HepG2 (cell line): Measurements from ENCODE around the gene UNCX. TPM values are rescaled to one million over a fixed set of nuclear protein-coding genes. Genes with fewer than 3 reads are reported as not detected.

Source experiments
- ATAC-seq: fragments of 200-7000 bp; cut with Tn5 transposase; 3 replicates; pipeline ENCODE4 v1.9.1; 2020; ENCODE audit warnings: mild to moderate bottlenecking, moderate library complexity
- BruUV-seq: library from RNA; stranded (reverse); fragments of 400-500 nt; replicated peaks from 2 replicates; lab custom pipeline; 2021; lab: Mats Ljungman, UMichigan
- CTCF ChIA-PET: fragments of 300-600 bp; formaldehyde crosslinking; extraction: SDS; loops from one replicate; lab custom pipeline; 2021; ENCODE audit warnings: low total read pairs, inconsistent platforms, low intra/inter-chr PET ratio; lab: Yijun Ruan, JAX
- POLR2A ChIA-PET: fragments of 350-600 bp; sonication (Branson Sonifier 250); formaldehyde crosslinking; loops from one replicate; lab custom pipeline; 2020; ENCODE audit warnings: antibody characterized with exemption, inconsistent platforms; lab: Yijun Ruan, JAX
- DNase-seq: peaks from one replicate; pipeline ENCODE4 v3.0.0-alpha.2; 2015; ENCODE audit warnings: low spot score
- FAIRE-seq: peaks from 3 replicates; lab custom pipeline; 2011; peaks lifted over from hg19 to GRCh38; lab: Jason Lieb, UNC
- H2AFZ ChIP-seq: one replicate; pipeline ENCODE4 v1.6.1; 2011; ENCODE audit warnings: low read length, inconsistent platforms
- H3K27ac ChIP-seq: fragments of 300-600 bp; 3 replicates; pipeline ENCODE4 v1.8.0; 2011; ENCODE audit warnings: mixed run types, mild to moderate bottlenecking, mixed read lengths, low read length, inconsistent platforms; ENCODE audit not compliant: insufficient read depth; ENCODE audit errors: extremely low read length
- H3K27me3 ChIP-seq, 2 experiments: fragments of 200-600 bp in 1 of 2; 2 replicates in 1 of 2; 3 replicates in 1 of 2; pipeline versions ENCODE4 v1.6.0 to v1.8.0; 2011; ENCODE audit warnings: low read length in 2 of 2, mild to moderate bottlenecking in 2 of 2, moderate library complexity in 2 of 2, inconsistent platforms in 1 of 2; ENCODE audit not compliant: insufficient read depth in 2 of 2, control insufficient read depth in 1 of 2
- H3K36me3 ChIP-seq, 2 experiments: fragments of 200-600 bp in 1 of 2; replicated peaks in 1 of 2; 2 replicates in 1 of 2; 3 replicates in 1 of 2; pipeline versions ENCODE4 v1.5.1 to v1.8.0; 2011; ENCODE audit warnings: low read length in 2 of 2, inconsistent platforms in 1 of 2; ENCODE audit not compliant: insufficient read depth in 2 of 2, control insufficient read depth in 1 of 2
- H3K4me1 ChIP-seq: 2 replicates; pipeline ENCODE4 v1.5.1; 2012; ENCODE audit warnings: low read length, inconsistent platforms; ENCODE audit not compliant: insufficient read depth
- H3K4me2 ChIP-seq: 2 replicates; pipeline ENCODE4 v1.6.0; 2011; ENCODE audit warnings: low read depth, low read length, inconsistent platforms
- H3K4me3 ChIP-seq, 3 experiments: fragments of 200-600 bp in 1 of 3; sonication (generic), shearing (Covaris generic) in 1 of 3; replicated peaks in 1 of 3; 2 replicates each; pipeline ENCODE4 v1.5.1; 2011 to 2016; ENCODE audit warnings: low read length in 3 of 3, inconsistent platforms in 2 of 3, low read depth in 2 of 3, mild to moderate bottlenecking in 2 of 3, control low read depth in 1 of 3, mixed read lengths in 1 of 3; ENCODE audit not compliant: insufficient read depth in 1 of 3
- H3K79me2 ChIP-seq: one replicate; pipeline ENCODE4 v1.6.1; 2011; ENCODE audit warnings: low read length, inconsistent platforms; ENCODE audit not compliant: insufficient read depth
- H3K9ac ChIP-seq: 2 replicates; pipeline ENCODE4 v1.6.0; 2011; ENCODE audit warnings: mild to moderate bottlenecking, low read depth, low read length, inconsistent platforms; ENCODE audit not compliant: insufficient read depth
- H3K9me3 ChIP-seq: 2 replicates; pipeline ENCODE4 v1.5.1; 2012; ENCODE audit warnings: mild to moderate bottlenecking, low read length
- H4K20me1 ChIP-seq: 2 replicates; pipeline ENCODE4 v1.6.0; 2011; ENCODE audit warnings: inconsistent platforms, mild to moderate bottlenecking, low read length, moderate library complexity; ENCODE audit not compliant: insufficient read depth
- IKZF1 ChIP-seq: fragments of 450-650 bp; IDR thresholded peaks from 2 replicates; pipeline ENCODE4 v1.7.1; 2016
- LCORL ChIP-seq, 2 experiments: fragments of 450-650 bp in 1 of 2; sonication (generic) in 1 of 2; formaldehyde crosslinking in 1 of 2; IDR thresholded peaks; 2 replicates each; pipeline versions ENCODE4 v1.5.0 to v1.6.1; 2017 to 2020; ENCODE audit warnings: antibody characterized with exemption in 1 of 2, missing genetic modification reagents in 1 of 2
- SP2 ChIP-seq: sonication (generic); formaldehyde crosslinking; IDR thresholded peaks from 2 replicates; pipeline ENCODE4 v1.5.1; 2020; ENCODE audit warnings: mild to moderate bottlenecking, missing genetic modification reagents
- WGBS: methylation state at CpG from one replicate; pipeline ENCODE4 v1.1.6; 2017; ENCODE audit warnings: low lambda C conversion rate; 5-methylcytosine and 5-hydroxymethylcytosine counted together
- in situ Hi-C: cut with HindIII; loops from 2 replicates; pipeline ENCODE4 v1.10.0; 2017; ENCODE audit warnings: low pct_unique_long_range_greater_than_20kb; ENCODE audit not compliant: extremely low pct_ligation_motif_present
- intact Hi-C: fragments of 100-400 bp; cut with micrococcal nuclease; formaldehyde crosslinking; loops from one replicate; pipeline ENCODE4 v1.10.0; 2022; ENCODE audit not compliant: unreplicated experiment
- polyA plus RNA-seq, 8 experiments: library from polyadenylated mRNA; depleted of rRNA in 3 of 8; stranded (reverse) in 7 of 8; unstranded in 1 of 8; fragments of >200 nt; fragmentation: Illumina TruSeq in 4 of 8; extraction: Trizol in 4 of 8; gene quantifications; 2 replicates each; pipeline versions ENCODE4 v1.2.1 to v1.2.3, GENCODE V29; 2011 to 2016; ENCODE audit warnings: low read depth in 4 of 8, missing spikeins in 1 of 8, mixed read lengths in 1 of 8; ENCODE audit not compliant: insufficient read depth in 1 of 8
- total RNA-seq, 5 experiments: library from RNA; depleted of rRNA; stranded (reverse); fragments of >200 nt; fragmentation: Illumina TruSeq; extraction: Trizol; gene quantifications; 2 replicates each; pipeline ENCODE4 v1.2.3, GENCODE V29; 2016; ENCODE audit warnings: low read depth in 1 of 5
- TF ChIP-seq, protein P1 (sequence below): sonication (generic); formaldehyde crosslinking; IDR thresholded peaks from 2 replicates; pipeline ENCODE4 v1.4.0; 2020; ENCODE audit warnings: missing genetic modification reagents

The UNCX gene
- total and polyA plus RNA-seq, 2 of the 13 experiments (the other 11 are each of a cell fraction or from before 2014, with no cell fraction given): not detected

DNA sequence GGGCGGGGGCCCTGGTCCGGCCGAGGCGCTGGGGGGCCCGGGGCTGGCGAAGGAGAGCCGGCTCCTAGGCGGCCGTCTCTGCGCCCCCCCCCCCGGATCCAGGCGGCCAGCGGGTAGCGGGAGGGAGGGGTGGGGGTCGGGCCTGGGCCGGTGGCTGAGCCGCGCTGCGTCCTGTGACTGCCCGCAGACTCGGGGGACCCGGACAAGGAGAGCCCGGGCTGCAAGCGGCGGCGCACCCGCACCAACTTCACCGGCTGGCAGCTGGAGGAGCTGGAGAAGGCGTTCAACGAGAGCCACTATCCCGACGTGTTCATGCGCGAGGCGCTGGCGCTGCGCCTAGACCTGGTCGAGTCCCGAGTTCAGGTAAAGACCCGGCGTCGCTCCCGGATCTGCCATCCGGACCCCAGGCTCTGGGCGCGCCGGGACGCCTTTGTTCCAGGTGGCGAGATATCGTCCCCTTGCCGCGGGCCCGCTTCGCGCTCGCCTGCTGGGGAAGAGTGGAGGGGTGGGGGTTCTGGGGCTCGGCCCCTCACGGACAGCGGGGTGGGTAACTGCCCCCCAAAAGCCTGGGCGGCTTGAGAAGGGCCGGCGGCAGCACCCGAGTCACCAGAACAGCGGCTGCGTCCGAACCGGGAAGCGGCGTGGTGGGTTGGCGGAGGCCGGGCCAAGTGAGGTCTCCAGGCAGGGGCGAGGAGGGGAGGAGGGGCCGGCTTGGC lies 819 bp downstream of the UNCX start:
- H3K4me1 ChIP-seq: no peaks in the 10 kb centered on the region
- H3K9me3 ChIP-seq: no peaks in the 10 kb centered on the region
- no peak overlapping the region for H3K4me3 ChIP-seq
- BruUV-seq: no TSS peak
- intact Hi-C loops (no loop called here), in situ Hi-C loops (no loop called here)
- H3K9ac ChIP-seq: no peak overlapping the region
- H3K27me3 ChIP-seq: peaks cover 15 to 71% of the 10 kb centered on the region in 2 experiments
- H3K79me2 ChIP-seq: no peaks in the 10 kb centered on the region
- H3K36me3 ChIP-seq: no peaks in the 10 kb centered on the region
- ATAC-seq (no peak), FAIRE-seq (no peak), DNase-seq (no peak)
- 20% methylated on average over 9 of the region's 73 CpGs for WGBS
- POLR2A ChIA-PET: no interaction called here
- no peak overlapping the region for H3K4me2 ChIP-seq
- H4K20me1 ChIP-seq: 0 out of 2 replicates have a peak, but pooled peaks cover 4% of the 10 kb centered on the region
- CTCF ChIA-PET: no interaction called here
- H3K27ac ChIP-seq: no peak overlapping the region
- no peak overlapping the region for H2AFZ ChIP-seq
- TF ChIP-seq, protein P1, sequence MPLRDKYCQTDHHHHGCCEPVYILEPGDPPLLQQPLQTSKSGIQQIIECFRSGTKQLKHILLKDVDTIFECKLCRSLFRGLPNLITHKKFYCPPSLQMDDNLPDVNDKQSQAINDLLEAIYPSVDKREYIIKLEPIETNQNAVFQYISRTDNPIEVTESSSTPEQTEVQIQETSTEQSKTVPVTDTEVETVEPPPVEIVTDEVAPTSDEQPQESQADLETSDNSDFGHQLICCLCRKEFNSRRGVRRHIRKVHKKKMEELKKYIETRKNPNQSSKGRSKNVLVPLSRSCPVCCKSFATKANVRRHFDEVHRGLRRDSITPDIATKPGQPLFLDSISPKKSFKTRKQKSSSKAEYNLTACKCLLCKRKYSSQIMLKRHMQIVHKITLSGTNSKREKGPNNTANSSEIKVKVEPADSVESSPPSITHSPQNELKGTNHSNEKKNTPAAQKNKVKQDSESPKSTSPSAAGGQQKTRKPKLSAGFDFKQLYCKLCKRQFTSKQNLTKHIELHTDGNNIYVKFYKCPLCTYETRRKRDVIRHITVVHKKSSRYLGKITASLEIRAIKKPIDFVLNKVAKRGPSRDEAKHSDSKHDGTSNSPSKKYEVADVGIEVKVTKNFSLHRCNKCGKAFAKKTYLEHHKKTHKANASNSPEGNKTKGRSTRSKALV (CRISPR knock-in tag): peak; percentile 52
- no peak for TF ChIP-seq IKZF1
- TF ChIP-seq, all 625 proteins: peak for 1

DNA sequence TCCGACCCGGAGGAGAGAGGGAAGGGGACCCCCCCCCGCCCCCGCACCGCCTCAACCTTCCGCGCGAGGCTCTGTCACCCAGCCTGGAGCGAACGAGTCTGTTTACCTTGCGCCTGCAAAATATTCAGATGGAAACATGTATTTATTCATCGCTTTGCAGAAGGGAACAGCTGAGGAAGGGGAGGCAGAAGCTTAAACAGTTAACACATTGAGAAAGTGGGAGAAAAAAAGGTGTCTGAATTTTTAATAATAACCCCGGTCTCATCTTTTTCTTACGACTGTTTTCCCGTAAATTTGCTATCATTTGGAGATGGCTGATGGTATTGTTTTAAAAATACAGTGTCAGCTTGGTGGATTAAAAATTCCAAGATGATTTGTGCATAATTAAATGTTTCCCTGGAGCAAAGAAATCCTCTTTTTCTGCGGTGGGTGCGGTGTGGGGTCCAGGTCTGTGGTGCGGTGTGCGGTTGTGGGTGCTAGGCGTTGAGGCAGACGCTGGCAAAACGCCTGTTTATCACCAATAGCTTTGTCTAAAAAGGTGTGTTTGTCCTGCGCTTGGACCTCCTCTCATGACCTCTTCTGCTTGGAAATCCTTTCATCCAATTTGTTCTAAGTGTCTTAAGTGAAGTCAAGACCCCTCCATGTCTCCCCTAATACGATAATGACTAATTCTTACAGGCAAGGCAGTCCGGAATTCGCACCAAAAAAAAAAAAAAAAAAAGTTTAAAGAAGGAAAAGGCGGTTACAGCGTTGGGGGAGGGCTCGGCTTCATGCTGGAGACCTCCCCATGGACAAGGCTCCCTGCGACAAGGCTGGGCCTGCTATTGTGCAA lies 1.6 kb downstream of the UNCX start:
- Histone ChIP-seq H3K4me3 (no peak overlapping the region), H3K36me3 (no peaks in the 10 kb centered on the region), H3K27me3 (peaks cover 18 to 70% of the 10 kb centered on the region in 2 experiments), H3K79me2 (no peaks in the 10 kb centered on the region), H3K9me3 (no peaks in the 10 kb centered on the region), H3K9ac (no peak overlapping the region), H3K4me1 (no peaks in the 10 kb centered on the region), H3K4me2 (no peak overlapping the region), H4K20me1 (0 out of 2 replicates have a peak, but pooled peaks cover 4% of the 10 kb centered on the region), H2AFZ (no peak overlapping the region), H3K27ac (no peak overlapping the region)
- FAIRE-seq (no peak), DNase-seq (no peak)
- no TSS peak for BruUV-seq
- intact Hi-C loops (no loop called here), in situ Hi-C loops (no loop called here)
- POLR2A ChIA-PET: no interaction called here
- WGBS: 31% methylated on average over 29 of the region's 30 CpGs
- TF ChIP-seq SP2 (CRISPR knock-in tag): no peak
- no peak for TF ChIP-seq LCORL (IDR thresholded peaks at IDR 0.05)
- no peak for TF ChIP-seq LCORL (CRISPR knock-in tag; IDR thresholded peaks at IDR 0.05)
- TF ChIP-seq, protein P1 (CRISPR knock-in tag): 0 out of 2 replicates have a peak, but pooled peaks have one; percentile 14
- TF ChIP-seq, all 625 proteins: peak for 1
- CTCF ChIA-PET: no interaction called here
- no peak for ATAC-seq
